ENCODE results near the gene IRX5. TPM values are rescaled to one million over a fixed set of nuclear protein-coding genes. Genes with fewer than 3 reads are reported as not detected.

Gene IRX5
- total RNA-seq, 4 donors from 2014 or later = 0.20 to 4.1 (median 2.6) TPM

GRCh38 chr16:54903047-54903446, 27.6 kb upstream of the IRX5 start:
- in situ Hi-C loops (cut with MboI; ENCODE audit: low sequenced_read_pairs in 4 of 4) = no loop called here
- no peak overlapping the region for H3K4me3 ChIP-seq
- ATAC-seq = no peak

GRCh38 chr16:54911079-54911478, 19.6 kb upstream of the IRX5 start:
- H3K9me3 ChIP-seq = no peaks in the 10 kb centered on the region
- in situ Hi-C loops (cut with MboI; ENCODE audit: low sequenced_read_pairs in 4 of 4) = no loop called here

More at GRCh38 chr16:54903047-54903446, 27.6 kb upstream of the IRX5 start:
- H3K36me3 ChIP-seq = no peaks in the 10 kb centered on the region
- intact Hi-C loops (cut with DNase I; ENCODE audit: low total_unique reads) = no loop called here
- peaks cover 0 to 3% (median 0%) of the 10 kb centered on the region in 3 donors for H3K27me3 ChIP-seq
- TF ChIP-seq POLR2A (IDR thresholded peaks at IDR 0.05) = no peak
- TF ChIP-seq, protein P1, sequence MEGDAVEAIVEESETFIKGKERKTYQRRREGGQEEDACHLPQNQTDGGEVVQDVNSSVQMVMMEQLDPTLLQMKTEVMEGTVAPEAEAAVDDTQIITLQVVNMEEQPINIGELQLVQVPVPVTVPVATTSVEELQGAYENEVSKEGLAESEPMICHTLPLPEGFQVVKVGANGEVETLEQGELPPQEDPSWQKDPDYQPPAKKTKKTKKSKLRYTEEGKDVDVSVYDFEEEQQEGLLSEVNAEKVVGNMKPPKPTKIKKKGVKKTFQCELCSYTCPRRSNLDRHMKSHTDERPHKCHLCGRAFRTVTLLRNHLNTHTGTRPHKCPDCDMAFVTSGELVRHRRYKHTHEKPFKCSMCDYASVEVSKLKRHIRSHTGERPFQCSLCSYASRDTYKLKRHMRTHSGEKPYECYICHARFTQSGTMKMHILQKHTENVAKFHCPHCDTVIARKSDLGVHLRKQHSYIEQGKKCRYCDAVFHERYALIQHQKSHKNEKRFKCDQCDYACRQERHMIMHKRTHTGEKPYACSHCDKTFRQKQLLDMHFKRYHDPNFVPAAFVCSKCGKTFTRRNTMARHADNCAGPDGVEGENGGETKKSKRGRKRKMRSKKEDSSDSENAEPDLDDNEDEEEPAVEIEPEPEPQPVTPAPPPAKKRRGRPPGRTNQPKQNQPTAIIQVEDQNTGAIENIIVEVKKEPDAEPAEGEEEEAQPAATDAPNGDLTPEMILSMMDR (IDR thresholded peaks at IDR 0.05 in 4 of 5, conservative IDR thresholded peaks at IDR 0.05 in 1 of 5) = no peak
- peaks cover 0 to 5% (median 0%) of the 10 kb centered on the region in 3 donors for H3K9me3 ChIP-seq
- no peaks in the 10 kb centered on the region for H3K4me1 ChIP-seq
- H3K27ac ChIP-seq = no peak overlapping the region
- DNase-seq = no peak

GRCh38 chr16:54912720-54913119, 17.9 kb upstream of the IRX5 start:
- H3K27ac ChIP-seq = no peak overlapping the region

More at GRCh38 chr16:54911079-54911478, 19.6 kb upstream of the IRX5 start:
- DNase-seq = no peak
- intact Hi-C loops (cut with DNase I; ENCODE audit: low total_unique reads) = no loop called here
- Histone ChIP-seq H3K36me3 (no peaks in the 10 kb centered on the region), H3K4me1 (no peaks in the 10 kb centered on the region), H3K27ac (no peak overlapping the region), H3K4me3 (no peak overlapping the region), H3K27me3 (no peaks in the 10 kb centered on the region)
- no peak for ATAC-seq
- TF ChIP-seq, protein P1 (IDR thresholded peaks at IDR 0.05 in 4 of 5, conservative IDR thresholded peaks at IDR 0.05 in 1 of 5) = no peak
- TF ChIP-seq POLR2A (IDR thresholded peaks at IDR 0.05) = no peak

GRCh38 chr16:54921206-54921824, 9.3 kb upstream of the IRX5 start:
- in situ Hi-C loops (cut with MboI; ENCODE audit: low sequenced_read_pairs in 4 of 4) (no loop called here), intact Hi-C loops (cut with DNase I; ENCODE audit: low total_unique reads) (no loop called here)
- Histone ChIP-seq H3K4me1 (no peaks in the 10 kb centered on the region), H3K27ac (peak overlapping the region in 1 of 4 donors; percentile 86), H3K4me3 (no peak overlapping the region), H3K9me3 (no peaks in the 10 kb centered on the region), H3K27me3 (peaks cover 31 to 52% (median 39%) of the 10 kb centered on the region in 3 donors), H3K36me3 (no peaks in the 10 kb centered on the region)
- DNase-seq (no peak), ATAC-seq (no peak)
- TF ChIP-seq POLR2A (IDR thresholded peaks at IDR 0.05) = no peak
- TF ChIP-seq, protein P1 (IDR thresholded peaks at IDR 0.05 in 4 of 5, conservative IDR thresholded peaks at IDR 0.05 in 1 of 5) = no peak

More at GRCh38 chr16:54912720-54913119, 17.9 kb upstream of the IRX5 start:
- Histone ChIP-seq H3K4me3 (no peak overlapping the region), H3K4me1 (no peaks in the 10 kb centered on the region), H3K36me3 (no peaks in the 10 kb centered on the region), H3K27me3 (peaks cover 0 to 1% (median 0%) of the 10 kb centered on the region in 3 donors), H3K9me3 (no peaks in the 10 kb centered on the region)
- intact Hi-C loops (cut with DNase I; ENCODE audit: low total_unique reads) = no loop called here
- TF ChIP-seq, protein P1 (IDR thresholded peaks at IDR 0.05 in 4 of 5, conservative IDR thresholded peaks at IDR 0.05 in 1 of 5) = no peak
- no peak for TF ChIP-seq POLR2A (IDR thresholded peaks at IDR 0.05)
- DNase-seq (no peak), ATAC-seq (no peak)
- in situ Hi-C loops (cut with MboI; ENCODE audit: low sequenced_read_pairs in 4 of 4) = no loop called here
